ENCODE measurements around the gene SPTLC3. TPM values are rescaled to one million over a fixed set of nuclear protein-coding genes. Genes with fewer than 3 reads are reported as not detected.

SPTLC3 gene
- total RNA-seq, 2 experiments from 2014 or later: 0.38 to 0.59 TPM

GRCh38 chr20:13158369-13158768 is 149.6 kb downstream of the SPTLC3 start:
- no peak for DNase-seq
- no peaks in the 10 kb centered on the region for H3K36me3 Mint-ChIP-seq (ENCODE audit: low read depth)
- H3K27me3 Mint-ChIP-seq: no peaks in the 10 kb centered on the region
- Histone ChIP-seq H3K9me3 (ENCODE audit: control insufficient read depth in 1 of 2, insufficient read depth in 1 of 2, low read length in 2 of 2) (no peaks in the 10 kb centered on the region), H3K27ac (ENCODE audit: low read depth in 1 of 2, low read length in 2 of 2) (no peak overlapping the region), H3K36me3 (ENCODE audit: insufficient read depth, low read length) (no peaks in the 10 kb centered on the region), H3K4me1 (ENCODE audit: insufficient read depth, low read length) (no peaks in the 10 kb centered on the region), H3K4me3 (ENCODE audit: low read length) (no peak overlapping the region), H3K27me3 (ENCODE audit: control insufficient read depth in 1 of 2, insufficient read depth in 2 of 2, low read length in 2 of 2) (no peaks in the 10 kb centered on the region)
- ChIA-PET POLR2A (no interaction called here), CTCF (no interaction called here)
- H3K27ac Mint-ChIP-seq: no peak overlapping the region
- intact Hi-C loops (cut with DNase I, micrococcal nuclease): no loop called here
- no peak for ATAC-seq (ENCODE audit: poor library complexity)
- no peaks in the 10 kb centered on the region for H3K4me1 Mint-ChIP-seq (ENCODE audit: low read depth)
- no peak overlapping the region for H3K4me3 Mint-ChIP-seq
- H3K9me3 Mint-ChIP-seq: no peaks in the 10 kb centered on the region
- no peak for TF ChIP-seq CTCF (IDR thresholded peaks at IDR 0.05)

- H3K9me3 ChIP-seq (ENCODE audit: control insufficient read depth in 1 of 2, insufficient read depth in 1 of 2, low read length in 2 of 2): no peaks in the 10 kb centered on the region
- H3K4me3 Mint-ChIP-seq: no peak overlapping the region
- POLR2A ChIA-PET: interaction anchor here (0.6 kb wide), 1 partner anchor 14 kb away, joined by 3 read pairs; no protein-coding TSS in a partner anchor
Measured at GRCh38 chr20:13159889-13160288, 151.1 kb downstream of the SPTLC3 start.

GRCh38 chr20:13165203-13165602 is 156.4 kb downstream of the SPTLC3 start:
- CTCF ChIA-PET: interaction anchor here (1.6 kb wide), 1 partner anchor 97 kb away, joined by 3 read pairs; no protein-coding TSS in a partner anchor
- Mint-ChIP-seq H3K27me3 (no peaks in the 10 kb centered on the region), H3K27ac (no peak overlapping the region), H3K36me3 (ENCODE audit: low read depth) (no peaks in the 10 kb centered on the region), H3K4me3 (no peak overlapping the region), H3K9me3 (no peaks in the 10 kb centered on the region), H3K4me1 (ENCODE audit: low read depth) (no peaks in the 10 kb centered on the region)
- no peak for ATAC-seq (ENCODE audit: poor library complexity)
- DNase-seq: no peak
- H3K4me3 ChIP-seq (ENCODE audit: low read length): no peak overlapping the region
- no peak overlapping the region for H3K27ac ChIP-seq (ENCODE audit: low read depth in 1 of 2, low read length in 2 of 2)
- H3K9me3 ChIP-seq (ENCODE audit: control insufficient read depth in 1 of 2, insufficient read depth in 1 of 2, low read length in 2 of 2): no peaks in the 10 kb centered on the region
- TF ChIP-seq CTCF (IDR thresholded peaks at IDR 0.05): no peak
- POLR2A ChIA-PET: no interaction called here
- intact Hi-C loops (cut with DNase I, micrococcal nuclease): no loop called here
- H3K27me3 ChIP-seq (ENCODE audit: control insufficient read depth in 1 of 2, insufficient read depth in 2 of 2, low read length in 2 of 2): no peaks in the 10 kb centered on the region
- no peaks in the 10 kb centered on the region for H3K36me3 ChIP-seq (ENCODE audit: insufficient read depth, low read length)
- no peaks in the 10 kb centered on the region for H3K4me1 ChIP-seq (ENCODE audit: insufficient read depth, low read length)

More at GRCh38 chr20:13159889-13160288, 151.1 kb downstream of the SPTLC3 start:
- CTCF ChIA-PET: no interaction called here
- intact Hi-C loops (cut with DNase I, micrococcal nuclease): no loop called here
- Mint-ChIP-seq H3K9me3 (no peaks in the 10 kb centered on the region), H3K27me3 (no peaks in the 10 kb centered on the region), H3K27ac (no peak overlapping the region), H3K4me1 (ENCODE audit: low read depth) (no peaks in the 10 kb centered on the region), H3K36me3 (ENCODE audit: low read depth) (no peaks in the 10 kb centered on the region)
- no peaks in the 10 kb centered on the region for H3K27me3 ChIP-seq (ENCODE audit: control insufficient read depth in 1 of 2, insufficient read depth in 2 of 2, low read length in 2 of 2)
- no peak overlapping the region for H3K27ac ChIP-seq (ENCODE audit: low read depth in 1 of 2, low read length in 2 of 2)
- no peak for TF ChIP-seq CTCF (IDR thresholded peaks at IDR 0.05)
- no peak overlapping the region for H3K4me3 ChIP-seq (ENCODE audit: low read length)
- DNase-seq: no peak
- H3K36me3 ChIP-seq (ENCODE audit: insufficient read depth, low read length): no peaks in the 10 kb centered on the region
- no peaks in the 10 kb centered on the region for H3K4me1 ChIP-seq (ENCODE audit: insufficient read depth, low read length)
- no peak for ATAC-seq (ENCODE audit: poor library complexity)

All from CD4-positive, alpha-beta T cell (primary cell).